Measurements from ENCODE around the gene PFKFB3. TPM values are rescaled to one million over a fixed set of nuclear protein-coding genes. Genes with fewer than 3 reads are reported as not detected.

The PFKFB3 gene
- total and polyA plus RNA-seq, 9 of the 15 experiments (the other 6 are each of a cell fraction or from before 2014, with no cell fraction given), result 0.46 to 21.6 (median 7.8) TPM

- TF ChIP-seq ZNF551 (CRISPR knock-in tag; IDR thresholded peaks at IDR 0.05), result no peak
- peak in 1 of 2 experiments; percentile 77; a peak in 2 of 4 replicates for TF ChIP-seq UBTF (IDR thresholded peaks at IDR 0.05; ENCODE audit: borderline replicate concordance in 1 of 2, low read depth in 2 of 2, low read length in 2 of 2)
- TF ChIP-seq NFXL1 (CRISPR knock-in tag; IDR thresholded peaks at IDR 0.05), result no peak
- no peak for TF ChIP-seq RBM34 (IDR thresholded peaks at IDR 0.05; ENCODE audit: borderline replicate concordance, insufficient read depth, low read length)
- TF ChIP-seq ZFX (CRISPR knock-in tag; IDR thresholded peaks at IDR 0.05), result peak; percentile 43; the same call in 1 of the 2 replicates
- no peak for TF ChIP-seq FIP1L1 (IDR thresholded peaks at IDR 0.05; ENCODE audit: low read depth, low read length, poor library complexity, severe bottlenecking)
- 0 out of 2 replicates have a peak, but pooled peaks have one; percentile 45 for TF ChIP-seq ETS1 (conservative IDR thresholded peaks at IDR 0.05; ENCODE audit: control insufficient read depth, low read depth, low read length)
- 0 out of 4 replicates have a peak, but pooled peaks of 1 of the 2 experiments have one; percentile 31 for TF ChIP-seq FOXK2 (conservative IDR thresholded peaks at IDR 0.05 in 1 of 2, IDR thresholded peaks at IDR 0.05 in 1 of 2; ENCODE audit: low read depth in 2 of 2)
- TF ChIP-seq ZNF512 (tag; IDR thresholded peaks at IDR 0.05), result peak; percentile 54; the same call in 1 of the 2 replicates
- no peak for TF ChIP-seq JUND (IDR thresholded peaks at IDR 0.05; ENCODE audit: borderline replicate concordance, low read depth, low read length)
- no peak for TF ChIP-seq JUND (tag; IDR thresholded peaks at IDR 0.05; ENCODE audit: borderline replicate concordance, low read depth, low read length)
- TF ChIP-seq CTCFL (IDR thresholded peaks at IDR 0.05; ENCODE audit: borderline replicate concordance, insufficient read depth, low read depth, low read length, poor library complexity, severe bottlenecking), result no peak
- no peak for TF ChIP-seq MEF2D (tag; conservative IDR thresholded peaks at IDR 0.05; ENCODE audit: low read depth)
- TF ChIP-seq ZBTB5 (IDR thresholded peaks at IDR 0.05), result no peak
- peak in 1 of 2 experiments; percentile 16; a peak in 1 of 4 replicates for TF ChIP-seq HDAC1 (IDR thresholded peaks at IDR 0.05)
- TF ChIP-seq ZBED1 (IDR thresholded peaks at IDR 0.05), result no peak
- TF ChIP-seq ELF1 (tag; IDR thresholded peaks at IDR 0.05), result peak; percentile 80
These were observed 765 bp downstream of the PFKFB3 start (continued) for GRCh38 chr10:6203331-6204062.
